Upper lobe of left lung (tissue), 6 donors: ENCODE data around the gene MGST1. TPM values are rescaled to one million over a fixed set of nuclear protein-coding genes. Genes with fewer than 3 reads are reported as not detected.

ENCODE experiments used
- ATAC-seq, 2 donors: fragments of 200-7000 bp; cut with Tn5 transposase; one replicate each; pipeline ENCODE4 v1.9.1; 2022; ENCODE audit warnings: mild to moderate bottlenecking in 2 of 2, moderate library complexity in 2 of 2; ENCODE audit not compliant: low FRiP score in 2 of 2
- DNase-seq, 2 donors: peaks; one replicate each; pipeline ENCODE4 v3.0.0-alpha.2; 2019 to 2020
- H3K27ac ChIP-seq, 4 donors: fragments of 200-600 bp; sonication (generic); one replicate each; pipeline ENCODE4 v1.5.1; 2016 to 2019
- H3K27me3 ChIP-seq, 4 donors: fragments of 200-600 bp; sonication (generic); one replicate each; pipeline ENCODE4 v1.5.1; 2017 to 2019
- H3K36me3 ChIP-seq, 4 donors: fragments of 200-600 bp; sonication (generic); one replicate each; pipeline ENCODE4 v1.5.1; 2016 to 2019
- H3K4me1 ChIP-seq, 4 donors: fragments of 200-600 bp; sonication (generic); one replicate each; pipeline ENCODE4 v1.5.1; 2018 to 2019
- H3K4me3 ChIP-seq, 4 donors: fragments of 200-600 bp; sonication (generic); one replicate each; pipeline ENCODE4 v1.5.1; 2017 to 2019; ENCODE audit warnings: mild to moderate bottlenecking in 2 of 4, moderate library complexity in 1 of 4
- H3K9me3 ChIP-seq, 4 donors: fragments of 200-600 bp; sonication (generic); one replicate each; pipeline ENCODE4 v1.5.1; 2018 to 2019
- CTCF ChIP-seq, 6 experiments: fragments of 450-650 bp in 4 of 6; fragments of 200-600 bp in 2 of 6; sonication (generic) in 2 of 6; IDR thresholded peaks; one replicate each; pipeline ENCODE4 v1.5.1; 2016 to 2019; ENCODE audit warnings: antibody characterized with exemption in 6 of 6
- EP300 ChIP-seq, 4 donors: sonication (generic); formaldehyde crosslinking; IDR thresholded peaks; one replicate each; pipeline ENCODE4 v1.5.1; 2017; ENCODE audit warnings: antibody characterized with exemption in 4 of 4, control low read depth in 2 of 4
- POLR2A ChIP-seq, 4 donors: fragments of 450-650 bp; IDR thresholded peaks; one replicate each; pipeline ENCODE4 v1.5.1; 2016 to 2017; ENCODE audit warnings: antibody characterized with exemption in 4 of 4, mild to moderate bottlenecking in 2 of 4
- POLR2AphosphoS5 ChIP-seq, 2 donors: sonication (generic); formaldehyde crosslinking; IDR thresholded peaks; one replicate each; pipeline ENCODE4 v1.5.1; 2017; ENCODE audit warnings: antibody characterized with exemption in 2 of 2
- WGBS, 2 donors: methylation state at CpG; one replicate each; pipeline ENCODE4 v1.1.5; 2017 to 2018; 5-methylcytosine and 5-hydroxymethylcytosine counted together
- total RNA-seq, 6 donors: library from RNA; depleted of rRNA in 4 of 6; stranded (reverse); fragments of >200 nt in 4 of 6; gene quantifications; one replicate each; pipeline versions ENCODE4 v1.1.0 to v1.2.1, GENCODE V29; 2016 to 2021
- donor health status: DM: no; HTN: no; CAD: no; lungs with moderate emphysema.
- donor health status: DM: no; HTN: yes; CAD: no; lungs with severe emphysema.

Gene MGST1
- total RNA-seq, 6 donors from 2014 or later: 195 to 566 (median 253) TPM

- no peak for ATAC-seq
- peaks cover 0 to 8% (median 0%) of the 10 kb centered on the region in 4 donors for H3K9me3 ChIP-seq
Observed at GRCh38 chr12:16330560-16330959, 16.9 kb upstream of the MGST1 start.

DNA sequence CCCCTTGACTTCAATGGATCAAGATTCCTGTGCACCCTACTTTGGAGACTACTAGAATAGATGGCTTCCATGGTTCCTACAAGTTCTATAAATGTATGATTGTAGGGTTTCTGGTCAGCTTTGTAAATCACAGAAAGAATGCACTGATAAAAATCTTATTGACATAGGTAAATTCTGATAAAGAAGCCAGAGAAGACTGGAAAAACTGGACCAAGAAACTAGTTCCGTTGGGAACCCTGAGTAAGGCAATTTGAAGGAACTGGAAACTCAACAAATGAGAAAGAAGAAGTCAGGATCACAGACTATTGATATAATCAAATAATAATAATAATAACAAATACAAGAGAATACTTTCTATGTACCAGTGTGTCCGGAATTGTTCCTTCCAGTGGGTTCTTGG lies 15.4 kb upstream of the MGST1 start:
- ATAC-seq (no peak), DNase-seq (no peak)
- WGBS, 2 donors: 74 to 84% methylated on average over 2 of the region's 2 CpGs
- H3K36me3 ChIP-seq: no peaks in the 10 kb centered on the region
- H3K4me1 ChIP-seq: no peaks in the 10 kb centered on the region
- H3K4me3 ChIP-seq: no peak overlapping the region
- peaks cover 0 to 8% (median 0%) of the 10 kb centered on the region in 4 donors for H3K9me3 ChIP-seq
- H3K27me3 ChIP-seq: no peaks in the 10 kb centered on the region
- no peak overlapping the region for H3K27ac ChIP-seq
- TF ChIP-seq POLR2A (IDR thresholded peaks at IDR 0.05) (no peak), POLR2AphosphoS5 (IDR thresholded peaks at IDR 0.05) (no peak), CTCF (IDR thresholded peaks at IDR 0.05) (no peak), EP300 (IDR thresholded peaks at IDR 0.05) (no peak)

More at GRCh38 chr12:16330560-16330959, 16.9 kb upstream of the MGST1 start:
- TF ChIP-seq POLR2A (IDR thresholded peaks at IDR 0.05): no peak
- no peak for TF ChIP-seq CTCF (IDR thresholded peaks at IDR 0.05)
- TF ChIP-seq POLR2AphosphoS5 (IDR thresholded peaks at IDR 0.05): no peak
- TF ChIP-seq EP300 (IDR thresholded peaks at IDR 0.05): no peak
- no peak overlapping the region for H3K4me3 ChIP-seq
- no peaks in the 10 kb centered on the region for H3K27me3 ChIP-seq
- no peak overlapping the region for H3K27ac ChIP-seq
- WGBS, 2 donors: 84 to 87% methylated on average over 4 of the region's 4 CpGs
- no peak for DNase-seq
- H3K4me1 ChIP-seq: no peaks in the 10 kb centered on the region
- no peaks in the 10 kb centered on the region for H3K36me3 ChIP-seq

GRCh38 chr12:16335838-16336237 lies 11.6 kb upstream of the MGST1 start:
- H3K36me3 ChIP-seq: no peaks in the 10 kb centered on the region
- H3K4me3 ChIP-seq: no peak overlapping the region
- H3K27ac ChIP-seq: no peak overlapping the region
- H3K9me3 ChIP-seq: no peaks in the 10 kb centered on the region
- TF ChIP-seq CTCF (IDR thresholded peaks at IDR 0.05) (no peak), POLR2AphosphoS5 (IDR thresholded peaks at IDR 0.05) (no peak), POLR2A (IDR thresholded peaks at IDR 0.05) (no peak), EP300 (IDR thresholded peaks at IDR 0.05) (no peak)
- DNase-seq: no peak
- WGBS, 2 donors: 81 to 84% methylated on average over 4 of the region's 4 CpGs
- no peak for ATAC-seq
- no peaks in the 10 kb centered on the region for H3K27me3 ChIP-seq
- no peaks in the 10 kb centered on the region for H3K4me1 ChIP-seq

GRCh38 chr12:16344269-16344668 lies 3.2 kb upstream of the MGST1 start:
- TF ChIP-seq POLR2A (IDR thresholded peaks at IDR 0.05) (no peak), POLR2AphosphoS5 (IDR thresholded peaks at IDR 0.05) (no peak), CTCF (IDR thresholded peaks at IDR 0.05) (no peak), EP300 (IDR thresholded peaks at IDR 0.05) (no peak)
- H3K27ac ChIP-seq: no peak overlapping the region
- 66 to 80% methylated on average over 3 of the region's 3 CpGs for WGBS, 2 donors
- ATAC-seq (no peak), DNase-seq (no peak)
- H3K36me3 ChIP-seq: no peaks in the 10 kb centered on the region
- H3K27me3 ChIP-seq: no peaks in the 10 kb centered on the region
- H3K4me1 ChIP-seq: peaks cover 0 to 4% (median 2%) of the 10 kb centered on the region in 4 donors
- H3K9me3 ChIP-seq: no peaks in the 10 kb centered on the region
- no peak overlapping the region for H3K4me3 ChIP-seq

GRCh38 chr12:16345105-16345504 lies 2.3 kb upstream of the MGST1 start:
- TF ChIP-seq POLR2AphosphoS5 (IDR thresholded peaks at IDR 0.05): no peak
- no peak for TF ChIP-seq EP300 (IDR thresholded peaks at IDR 0.05)
- no peak for TF ChIP-seq POLR2A (IDR thresholded peaks at IDR 0.05)
- TF ChIP-seq CTCF (IDR thresholded peaks at IDR 0.05): no peak
- Histone ChIP-seq H3K27me3 (no peaks in the 10 kb centered on the region), H3K4me1 (peaks cover 0 to 7% (median 2%) of the 10 kb centered on the region in 4 donors), H3K4me3 (no peak overlapping the region), H3K27ac (no peak overlapping the region), H3K9me3 (no peaks in the 10 kb centered on the region), H3K36me3 (no peaks in the 10 kb centered on the region)
- WGBS, 2 donors: 86 to 93% methylated on average over 1 of the region's 1 CpG
- ATAC-seq: no peak
- DNase-seq: no peak
